ENCODE measurements around the gene BCL2.
A peak's percentile ranks its signal among the peaks of the same experiment; 100 is the strongest.

The BCL2 gene

DNA sequence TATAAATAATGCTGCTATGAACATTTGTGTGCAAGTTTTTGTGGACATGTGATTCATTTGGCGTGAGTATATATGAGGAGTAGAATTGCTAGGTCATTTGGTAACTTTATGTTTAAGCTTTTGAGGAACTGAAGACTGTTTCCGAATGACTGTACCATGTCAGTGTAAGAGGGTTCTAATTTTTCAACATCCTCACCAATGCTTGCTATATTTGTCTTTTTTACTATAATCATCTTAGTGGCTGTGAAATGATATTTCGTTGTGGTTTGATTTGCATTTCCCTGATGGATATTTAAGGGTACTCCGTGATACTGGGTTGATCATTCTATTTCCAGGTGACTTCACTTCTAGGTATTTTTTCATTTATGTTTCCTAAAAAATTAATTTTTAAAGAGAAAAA is 241.1 kb downstream of the BCL2 start:
- no peak for DNase-seq

DNA sequence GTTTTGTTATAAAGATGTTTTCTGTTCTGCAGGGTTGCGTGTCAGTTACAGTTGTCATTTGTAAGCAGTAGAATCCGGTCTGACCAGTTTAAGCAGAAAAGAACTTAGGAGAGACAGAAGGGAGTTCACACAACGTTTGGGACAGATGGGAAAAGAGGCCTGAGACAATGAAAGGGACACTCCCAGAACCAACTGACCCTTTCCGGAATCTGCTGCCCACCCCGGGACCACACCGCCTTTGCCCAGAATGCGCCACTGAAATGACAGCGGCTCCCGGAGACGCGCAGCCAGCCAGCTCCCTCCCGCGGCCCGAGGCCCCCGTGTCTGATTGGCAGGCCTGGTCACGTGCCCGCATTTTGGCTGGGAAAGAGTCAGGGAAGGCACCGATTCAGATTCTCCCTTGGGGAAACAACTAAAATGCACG is 244.6 kb downstream of the BCL2 start:
- peak; percentile 97 for DNase-seq

DNA sequence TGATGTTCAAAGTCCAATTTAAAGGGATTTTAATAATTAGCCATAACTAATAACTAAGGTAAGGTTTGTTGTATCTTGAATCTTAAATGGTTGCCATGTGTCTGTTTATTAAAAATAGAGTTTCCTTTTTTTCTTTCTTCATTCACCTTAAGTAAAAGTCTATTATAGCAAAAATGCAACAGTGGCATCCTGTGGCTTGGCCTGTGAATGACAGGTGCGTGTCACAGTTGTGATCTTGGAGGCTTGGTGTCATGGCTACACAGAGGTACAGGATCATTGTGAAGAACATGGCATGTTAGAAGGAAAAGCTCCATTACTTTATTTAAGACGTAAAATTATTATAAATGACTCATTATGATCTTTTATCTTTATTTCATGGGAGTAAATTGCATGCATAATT is 246.1 kb downstream of the BCL2 start:
- DNase-seq, result peak; percentile 53
